Superior temporal gyrus (tissue), 1 donor: ENCODE results near the gene SFXN5.
"Not testable (repeated sequence)": the region's sequence is repeated elsewhere in the genome, so short reads cannot be mapped to it uniquely, and the experiment has no call there.

Source experiments
- DNase-seq: peaks from one replicate; pipeline ENCODE4 v3.0.0-alpha.2; 2016; ENCODE audit errors: extremely low spot score

Gene SFXN5, protein sequence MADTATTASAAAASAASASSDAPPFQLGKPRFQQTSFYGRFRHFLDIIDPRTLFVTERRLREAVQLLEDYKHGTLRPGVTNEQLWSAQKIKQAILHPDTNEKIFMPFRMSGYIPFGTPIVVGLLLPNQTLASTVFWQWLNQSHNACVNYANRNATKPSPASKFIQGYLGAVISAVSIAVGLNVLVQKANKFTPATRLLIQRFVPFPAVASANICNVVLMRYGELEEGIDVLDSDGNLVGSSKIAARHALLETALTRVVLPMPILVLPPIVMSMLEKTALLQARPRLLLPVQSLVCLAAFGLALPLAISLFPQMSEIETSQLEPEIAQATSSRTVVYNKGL

GRCh38 chr2:73071360-73072128, at the start of gene SFXN5:
TSS of gene SFXN5 (minus strand) at chr2:73071712. CDS start at chr2:73071705, 7 bp downstream.
- peak; percentile 99 for DNase-seq

- DNase-seq, result not testable (repeated sequence)
Measured at GRCh38 chr2:73119611-73120239, 48.2 kb upstream of the SFXN5 start.

DNA sequence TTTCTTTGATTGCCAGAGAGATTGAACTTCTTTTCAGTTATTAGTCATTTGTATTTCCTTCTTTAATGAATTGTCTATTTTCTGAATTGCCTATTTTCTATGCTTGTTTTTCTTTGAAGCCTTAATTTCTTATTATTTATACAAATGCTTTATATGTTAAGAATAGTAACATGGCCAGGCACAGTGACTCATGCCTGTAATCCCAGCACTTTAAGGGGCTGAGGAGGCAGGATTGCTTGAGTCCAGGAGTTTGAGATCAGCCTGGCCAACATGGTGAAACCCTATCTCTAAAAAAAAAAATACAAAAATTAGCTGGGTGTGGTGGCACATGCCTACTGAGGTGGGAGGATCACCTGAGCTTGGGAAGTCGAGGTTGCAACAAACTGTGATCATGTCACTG, 45.9 kb upstream of the SFXN5 start:
- no peak for DNase-seq

DNA sequence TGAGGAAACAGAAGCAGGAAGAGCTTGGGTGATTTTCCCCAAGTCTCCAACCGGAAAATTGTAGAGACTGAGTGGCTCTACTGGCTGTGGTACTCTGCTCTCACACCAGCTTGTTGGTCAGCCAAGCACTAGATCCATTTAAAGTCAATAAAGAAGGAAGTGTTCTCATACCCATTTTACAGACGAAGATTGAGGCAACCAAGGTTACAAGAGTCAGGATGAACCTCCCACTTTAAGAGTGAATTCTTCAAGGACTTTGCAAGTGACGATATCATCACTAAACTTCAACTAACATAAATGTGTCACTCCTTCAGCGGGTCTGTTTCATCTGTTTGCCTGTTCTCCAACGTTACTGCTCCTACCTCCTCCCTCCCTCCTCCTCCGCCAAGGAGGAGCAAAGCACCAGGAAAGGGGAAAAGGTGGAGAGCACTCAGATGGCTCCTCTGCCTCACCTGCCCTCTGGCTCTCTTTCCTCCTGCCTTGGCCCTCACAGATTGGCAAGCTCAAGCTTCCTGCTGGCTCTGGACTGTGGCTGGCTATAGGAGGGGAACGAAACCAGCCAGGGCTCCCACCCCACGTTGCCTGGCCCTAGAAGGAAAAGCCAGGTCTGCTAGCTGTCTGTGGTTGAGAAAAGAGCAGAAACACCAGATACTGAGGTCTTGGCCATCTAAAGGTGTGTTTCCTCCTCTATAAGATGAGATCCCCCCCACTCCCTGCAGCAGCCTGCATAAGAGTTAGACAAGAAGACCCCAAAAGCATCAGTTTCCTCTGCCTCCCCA, 44.9 kb upstream of the SFXN5 start:
- no peak for DNase-seq

DNA sequence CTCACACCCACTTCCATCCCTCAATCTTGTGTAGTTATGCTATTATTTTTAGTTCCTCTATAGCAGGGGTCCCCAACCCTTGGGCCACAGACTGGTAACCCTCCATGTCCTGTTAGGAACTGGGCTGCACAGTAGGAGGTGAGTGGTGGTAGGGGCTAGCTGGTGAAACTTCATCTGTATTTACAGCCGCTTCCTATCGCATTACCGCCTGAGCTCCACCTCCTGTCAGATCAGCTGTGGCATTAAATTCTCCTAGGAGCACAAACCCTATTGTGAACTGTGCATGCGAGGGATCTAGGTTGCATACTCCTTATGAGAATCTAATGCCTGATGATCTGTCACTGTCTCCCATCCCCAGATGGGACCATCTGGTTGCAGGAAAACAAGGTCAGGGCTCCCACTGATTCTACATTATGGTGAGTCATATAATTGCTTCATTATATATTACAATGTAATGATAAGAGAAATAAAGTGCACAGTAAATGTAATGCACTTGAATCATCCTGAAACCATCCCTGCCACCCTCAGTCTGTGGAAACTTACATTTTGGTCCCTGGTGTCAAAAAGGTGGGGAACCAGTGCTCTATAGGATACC, 42.9 kb upstream of the SFXN5 start:
- no peak for DNase-seq

GRCh38 chr2:73112913-73113854, 41.7 kb upstream of the SFXN5 start, which contains the start of gene RAB11FIP5:
TSS of gene RAB11FIP5 (minus strand) at chr2:73112948. CDS start at chr2:73112777, 171 bp downstream.
- peak; percentile 49 for DNase-seq

GRCh38 chr2:73112026-73112912, 40.8 kb upstream of the SFXN5 start:
- no peak for DNase-seq

GRCh38 chr2:73111073-73112025, 39.8 kb upstream of the SFXN5 start:
- DNase-seq, result no peak

DNA sequence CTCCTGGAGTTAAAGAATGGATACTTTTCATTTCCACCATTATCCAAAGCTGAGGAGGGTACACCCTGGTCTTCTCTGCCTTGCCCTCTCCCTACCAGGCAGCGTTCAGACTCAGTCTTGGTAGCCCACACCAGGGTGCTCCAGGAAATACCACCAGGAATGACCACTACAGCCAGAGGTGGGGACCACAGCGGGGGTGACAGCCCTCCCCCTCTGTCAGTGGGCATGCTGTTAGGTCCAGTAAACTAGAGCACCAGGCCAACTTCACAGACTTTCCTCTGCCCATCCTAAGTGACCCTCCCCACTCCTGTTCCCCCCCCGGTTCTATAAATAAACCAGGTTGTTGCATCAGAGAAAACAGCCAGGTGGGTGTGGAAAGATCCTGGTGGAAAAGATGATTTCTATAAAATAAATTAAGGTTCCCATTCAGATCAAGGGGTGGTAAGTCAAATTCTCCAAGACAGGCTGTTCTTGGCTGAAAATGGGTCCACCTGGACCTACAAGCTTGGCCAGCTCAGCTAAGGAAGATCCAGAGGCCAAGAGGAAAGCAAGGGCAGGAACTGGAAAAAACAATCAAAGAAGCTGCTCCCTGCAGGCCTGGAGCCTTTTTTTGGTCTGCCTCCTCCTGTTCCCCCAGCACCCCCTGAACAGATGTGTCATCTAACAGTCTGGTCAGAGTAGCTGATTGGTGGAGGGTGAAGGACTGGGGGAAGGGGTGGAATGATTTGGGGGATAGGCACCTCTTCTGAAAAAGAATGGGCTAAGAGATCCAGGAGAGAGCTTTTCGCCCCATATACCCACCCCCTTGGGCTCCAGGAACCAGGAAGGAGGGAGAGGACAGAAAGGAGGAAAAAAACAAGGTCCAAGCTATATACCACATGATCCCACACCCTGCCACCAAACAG, 38.9 kb upstream of the SFXN5 start:
- DNase-seq, result no peak

GRCh38 chr2:73109431-73110167, 38.1 kb upstream of the SFXN5 start:
- DNase-seq, result no peak

DNA sequence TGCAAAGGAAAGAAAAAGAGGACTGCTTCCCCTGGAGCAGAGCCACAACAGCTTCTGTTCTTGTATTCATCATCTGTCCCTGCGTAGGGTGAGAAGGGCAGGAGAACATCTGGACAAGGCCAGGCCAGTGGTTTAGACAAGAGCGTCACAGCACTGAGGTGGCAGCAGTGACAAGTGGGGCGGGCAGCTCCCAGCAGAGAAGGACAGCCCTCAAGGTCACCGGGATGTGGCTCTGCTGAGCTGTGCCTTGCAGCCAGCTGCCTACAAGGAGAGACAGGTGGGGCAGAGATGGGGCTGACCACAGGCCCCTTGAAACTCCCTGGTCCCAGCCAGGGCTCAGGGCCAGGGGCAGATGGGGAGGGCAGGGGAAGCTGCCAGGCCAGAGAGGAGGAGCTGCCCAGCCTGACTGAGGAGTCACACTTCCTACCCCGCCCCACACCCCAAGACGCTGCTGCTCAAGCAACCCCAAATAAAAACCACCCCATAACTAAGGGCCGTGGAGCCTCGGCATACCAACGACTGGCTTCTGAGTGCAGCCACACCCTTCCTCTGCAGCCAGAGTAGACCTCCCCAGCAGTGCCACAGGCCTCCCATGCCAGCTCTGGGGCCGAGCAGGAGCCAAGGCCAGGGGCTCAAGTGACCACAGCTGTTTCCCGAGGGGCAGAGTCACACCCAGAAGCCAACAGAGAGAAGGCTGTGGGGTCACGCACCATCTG, 35.9 kb upstream of the SFXN5 start:
- no peak for DNase-seq

- no peak for DNase-seq
Measured at GRCh38 chr2:73106791-73107190, 35.3 kb upstream of the SFXN5 start.

- DNase-seq, result no peak
Measured at GRCh38 chr2:73105511-73105971, 34.0 kb upstream of the SFXN5 start.

DNA sequence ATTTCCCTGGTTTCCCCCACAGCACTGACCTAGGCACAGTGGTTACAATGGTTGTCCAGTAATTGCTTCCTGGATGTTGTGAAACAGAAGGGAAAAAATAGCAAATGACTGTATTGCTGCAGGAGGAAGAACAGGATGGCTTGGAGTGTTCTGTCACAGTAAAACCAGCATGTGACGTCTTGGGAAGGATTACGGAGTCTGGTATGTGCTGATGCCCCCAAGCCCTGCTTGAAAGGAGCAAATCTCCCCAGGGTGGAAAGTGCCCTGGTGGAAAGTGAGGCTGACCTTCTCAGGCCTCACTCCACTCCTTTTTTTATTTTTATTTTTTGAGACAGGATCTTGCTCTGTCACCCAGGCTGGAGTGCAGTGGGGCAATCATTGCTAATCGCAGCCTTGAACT, 33.4 kb upstream of the SFXN5 start:
- DNase-seq, result no peak

DNA sequence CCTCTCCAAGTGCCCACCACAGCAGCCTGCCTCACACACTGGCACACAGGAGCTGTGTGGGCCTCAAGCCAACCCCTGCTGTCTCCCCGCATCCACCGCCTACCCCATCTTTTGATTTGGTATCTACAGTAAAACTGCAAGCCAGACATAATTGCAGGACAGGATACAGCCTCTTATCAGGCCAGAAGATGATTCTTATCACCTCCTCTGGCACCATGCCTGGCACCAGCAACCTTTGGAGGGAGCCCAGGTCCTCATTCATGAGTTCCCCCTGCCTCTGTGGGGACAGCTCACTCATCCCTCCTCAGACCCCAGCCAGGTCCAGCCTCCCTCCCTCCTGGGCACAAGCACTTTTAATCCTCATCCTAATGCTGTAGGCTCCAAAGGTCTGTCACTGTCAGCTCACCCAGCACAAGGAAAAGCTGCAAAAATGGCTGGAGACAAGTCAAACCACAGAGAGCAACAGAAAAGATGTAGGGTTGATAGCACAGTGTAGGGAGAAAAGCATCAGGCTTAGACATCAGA, 31.6 kb upstream of the SFXN5 start:
- DNase-seq, result no peak
